ENCODE results near the gene HBG1.
"Not testable (repeated sequence)": the region's sequence is repeated elsewhere in the genome, so short reads cannot be mapped to it uniquely, and the experiment has no call there.

HBG1 gene

DNA sequence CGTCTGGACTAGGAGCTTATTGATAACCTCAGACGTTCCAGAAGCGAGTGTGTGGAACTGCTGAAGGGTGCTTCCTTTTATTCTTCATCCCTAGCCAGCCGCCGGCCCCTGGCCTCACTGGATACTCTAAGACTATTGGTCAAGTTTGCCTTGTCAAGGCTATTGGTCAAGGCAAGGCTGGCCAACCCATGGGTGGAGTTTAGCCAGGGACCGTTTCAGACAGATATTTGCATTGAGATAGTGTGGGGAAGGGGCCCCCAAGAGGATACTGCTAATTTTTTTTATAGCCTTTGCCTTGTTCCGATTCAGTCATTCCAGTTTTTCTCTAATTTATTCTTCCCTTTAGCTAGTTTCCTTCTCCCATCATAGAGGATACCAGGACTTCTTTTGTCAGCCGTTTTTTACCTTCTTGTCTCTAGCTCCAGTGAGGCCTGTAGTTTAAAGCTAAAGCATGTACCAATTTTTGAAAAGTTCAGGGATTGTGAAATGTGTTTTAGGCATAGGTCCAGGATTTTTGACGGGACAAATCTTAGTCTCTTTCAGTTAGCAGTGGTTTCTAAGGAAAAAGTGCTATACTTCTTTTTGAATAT lies at the start of gene HBG1:
Gene HBG1, minus strand, starts transcription at position 51 of the 590 bp plus-strand sequence. CDS start 53 bp downstream, outside the sequence.
- DNase-seq (ENCODE audit: low read depth) = not testable (repeated sequence)

DNA sequence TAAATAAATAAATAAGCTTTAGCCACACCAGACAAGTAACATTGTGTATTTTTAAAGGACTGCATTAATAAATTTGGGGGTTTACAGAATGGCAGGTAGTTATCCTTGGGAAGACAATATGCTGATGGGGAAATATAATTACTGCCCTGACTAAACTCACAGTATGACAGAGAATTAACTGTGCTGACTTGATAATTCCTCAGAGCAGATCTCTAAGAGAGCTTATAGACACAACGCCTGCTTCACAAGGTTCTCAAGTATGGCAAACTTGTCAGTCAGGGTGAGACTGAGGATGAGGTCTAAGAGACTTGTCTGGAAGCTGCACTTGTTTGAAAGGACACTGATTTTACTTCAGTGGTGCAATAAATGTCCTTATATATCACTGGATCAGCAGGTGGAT lies 48.8 kb upstream of the HBG1 start:
- no peak for DNase-seq (ENCODE audit: low read depth)

DNA sequence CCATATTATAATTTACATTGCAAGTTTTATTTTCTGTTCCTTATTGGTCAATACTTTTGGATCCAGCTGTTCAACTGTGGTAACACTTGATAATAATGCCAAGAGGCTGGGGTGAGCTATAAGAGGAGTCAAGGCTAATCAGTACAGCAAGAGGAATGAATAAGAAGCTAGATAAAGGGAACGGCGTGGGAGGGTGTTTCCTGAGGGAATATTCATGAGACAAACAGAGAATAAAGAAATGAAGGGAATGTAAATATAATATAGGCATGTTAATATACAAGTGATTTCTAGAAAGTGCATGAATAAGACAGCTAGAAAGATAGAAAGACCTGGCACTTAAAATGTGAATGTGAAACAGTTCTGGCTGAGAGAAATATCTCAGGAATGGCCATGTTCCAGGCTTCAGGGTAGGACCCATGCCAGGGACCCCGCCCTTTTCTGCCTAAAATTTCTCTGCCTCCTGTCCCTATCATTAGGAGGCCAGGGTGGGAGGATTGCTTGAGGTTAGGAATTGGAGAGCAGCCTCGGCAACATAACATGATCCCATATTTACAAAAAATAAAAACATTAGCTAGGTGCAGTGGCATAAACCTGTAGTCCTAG lies 48.2 kb upstream of the HBG1 start:
- DNase-seq (ENCODE audit: low read depth) = no peak

DNA sequence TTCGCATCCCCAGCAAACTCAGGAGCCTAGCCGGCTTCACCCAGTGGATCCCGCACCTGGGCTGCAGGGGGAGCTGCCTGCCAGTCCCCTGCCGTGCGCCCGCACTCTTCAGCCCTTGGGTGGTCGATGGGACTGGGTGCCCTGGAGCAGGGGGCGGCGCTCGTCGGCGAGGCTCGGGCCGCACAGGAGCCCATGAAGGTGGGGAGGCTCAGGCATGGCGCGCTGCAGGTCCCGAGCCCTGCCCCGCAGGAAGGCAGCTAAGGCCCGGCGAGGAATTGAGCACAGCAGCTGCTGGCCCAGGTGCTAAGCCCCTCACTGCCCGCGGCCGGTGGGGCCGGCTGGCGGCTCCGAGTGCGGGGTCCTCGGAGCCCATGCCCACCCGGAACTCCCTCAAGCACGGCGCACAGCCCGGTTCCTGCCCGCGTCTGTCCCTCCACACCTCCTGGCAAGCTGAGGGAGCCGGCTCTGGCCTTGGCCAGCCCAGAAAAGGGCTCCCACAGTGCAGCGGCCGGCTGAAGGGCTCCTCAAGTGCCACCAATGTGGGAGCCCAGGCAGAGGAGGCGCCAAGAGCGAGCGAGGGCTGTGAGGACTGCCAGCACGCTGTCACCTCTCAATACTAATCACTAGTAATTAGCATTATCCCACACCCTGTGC lies 44.8 kb upstream of the HBG1 start:
- DNase-seq (ENCODE audit: low read depth) = not testable (repeated sequence)

DNA sequence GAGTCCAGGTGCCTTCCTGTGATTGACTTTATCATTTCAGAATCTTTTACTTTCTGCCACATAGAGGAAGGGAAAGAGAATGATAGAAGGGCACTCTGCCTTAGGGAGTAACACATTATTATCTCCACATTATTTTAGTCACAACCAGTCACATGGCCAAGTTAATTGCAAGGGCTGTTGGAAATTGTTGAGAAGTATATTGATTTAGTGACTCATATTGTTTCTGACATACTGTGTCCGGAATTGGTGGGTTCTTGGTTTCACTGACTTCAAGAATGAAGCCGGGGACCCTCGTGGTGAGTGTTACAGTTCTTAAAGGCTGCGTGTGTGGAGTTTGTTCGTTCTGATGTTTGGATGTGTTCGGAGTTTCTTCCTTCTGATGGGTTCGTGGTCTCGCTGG lies 43.4 kb upstream of the HBG1 start:
- DNase-seq (ENCODE audit: low read depth) = no peak

DNA sequence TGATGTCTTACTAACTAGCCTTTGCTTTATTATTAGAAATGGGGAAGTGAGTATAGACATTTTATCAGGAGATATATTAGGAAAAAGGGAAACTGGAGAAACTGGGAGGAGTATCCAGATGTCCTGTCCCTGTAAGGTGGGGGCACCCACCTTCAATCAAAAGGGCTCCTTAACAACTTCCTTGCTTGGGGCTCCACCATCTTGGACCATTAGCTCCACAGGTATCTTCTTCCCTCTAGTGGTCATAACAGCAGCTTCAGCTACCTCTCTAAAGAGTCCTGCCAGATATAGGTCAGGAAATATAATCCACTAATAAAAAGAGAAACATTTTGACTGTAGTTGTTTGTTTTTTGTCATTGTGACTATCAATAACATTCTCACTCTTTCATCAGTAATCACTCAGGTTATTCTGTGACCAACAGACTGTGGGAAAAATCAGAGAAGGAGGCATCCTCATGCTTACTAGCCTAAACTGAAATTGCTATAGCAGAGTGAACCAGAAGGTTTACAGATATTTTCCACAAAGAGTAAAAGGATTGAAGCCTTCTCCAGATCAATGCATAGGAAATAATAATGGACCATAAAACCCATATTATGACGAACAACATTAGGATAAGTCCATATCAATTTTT lies 41.7 kb upstream of the HBG1 start:
- DNase-seq (ENCODE audit: low read depth) = no peak

DNA sequence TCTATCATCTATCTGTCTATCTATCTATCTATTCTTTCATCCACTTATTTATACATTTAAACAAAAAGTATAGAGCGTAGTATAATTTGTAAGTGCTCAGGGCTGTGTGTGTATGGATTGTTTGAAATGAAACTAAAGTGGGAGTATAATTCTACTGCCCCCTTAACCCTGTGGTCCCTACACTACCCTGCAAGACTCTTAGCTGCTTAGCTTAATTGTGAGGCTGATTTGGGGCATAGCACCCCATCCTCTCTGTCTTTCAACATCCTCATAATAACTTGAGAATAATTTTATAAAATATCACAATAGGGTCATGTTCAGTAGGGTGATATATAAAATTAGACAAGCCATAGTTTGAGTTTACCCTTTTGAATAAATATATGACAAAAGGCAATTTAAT lies 40.4 kb upstream of the HBG1 start:
- DNase-seq (ENCODE audit: low read depth) = no peak

DNA sequence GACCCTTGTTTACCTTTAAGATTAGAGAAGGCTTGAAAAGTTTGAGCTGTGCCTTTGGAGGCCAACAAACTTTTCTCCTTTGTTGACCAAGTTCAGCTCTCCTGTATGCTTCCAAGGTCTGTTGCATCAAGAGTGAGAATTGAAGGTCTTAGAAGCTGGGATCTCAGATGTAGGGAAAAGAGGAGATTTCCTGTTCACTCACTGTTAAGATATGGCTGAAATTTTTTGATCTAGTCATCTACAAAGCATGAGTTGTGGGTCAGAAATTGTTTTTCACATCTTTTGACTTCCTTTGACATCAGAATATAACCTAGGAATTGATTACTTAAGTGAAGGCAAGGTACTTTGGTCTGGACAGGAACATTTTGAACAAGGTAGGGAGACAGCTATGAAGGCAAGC lies 40.0 kb upstream of the HBG1 start:
- DNase-seq (ENCODE audit: low read depth) = no peak

DNA sequence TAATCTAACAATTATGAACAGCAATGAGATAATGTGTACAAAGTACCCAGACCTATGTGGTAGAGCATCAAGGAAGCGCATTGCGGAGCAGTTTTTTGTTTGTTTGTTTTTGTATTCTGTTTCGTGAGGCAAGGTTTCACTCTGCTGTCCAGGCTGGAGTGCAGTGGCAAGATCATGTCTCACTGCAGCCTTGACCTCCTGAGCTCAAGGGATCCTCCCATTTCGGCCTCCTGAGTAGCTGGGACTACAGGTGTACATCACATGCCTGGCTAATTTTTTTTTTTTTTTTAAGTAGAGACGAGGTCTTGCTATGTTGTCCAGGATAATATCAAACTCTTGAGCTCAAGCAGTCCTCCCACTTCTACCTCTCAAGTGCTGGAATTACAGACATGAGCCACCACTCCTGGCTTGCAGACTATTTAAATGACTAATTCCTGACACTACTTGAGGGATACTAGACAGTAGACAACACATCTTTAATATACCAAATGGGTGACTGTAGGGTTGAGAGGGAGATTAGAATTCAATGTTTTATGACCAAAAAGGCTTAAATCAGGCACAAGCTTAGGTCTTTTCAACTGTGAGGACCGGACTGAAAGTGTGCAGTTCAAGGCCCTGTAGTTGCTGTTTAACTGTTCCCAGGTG lies 39.4 kb upstream of the HBG1 start:
- DNase-seq (ENCODE audit: low read depth) = no peak

DNA sequence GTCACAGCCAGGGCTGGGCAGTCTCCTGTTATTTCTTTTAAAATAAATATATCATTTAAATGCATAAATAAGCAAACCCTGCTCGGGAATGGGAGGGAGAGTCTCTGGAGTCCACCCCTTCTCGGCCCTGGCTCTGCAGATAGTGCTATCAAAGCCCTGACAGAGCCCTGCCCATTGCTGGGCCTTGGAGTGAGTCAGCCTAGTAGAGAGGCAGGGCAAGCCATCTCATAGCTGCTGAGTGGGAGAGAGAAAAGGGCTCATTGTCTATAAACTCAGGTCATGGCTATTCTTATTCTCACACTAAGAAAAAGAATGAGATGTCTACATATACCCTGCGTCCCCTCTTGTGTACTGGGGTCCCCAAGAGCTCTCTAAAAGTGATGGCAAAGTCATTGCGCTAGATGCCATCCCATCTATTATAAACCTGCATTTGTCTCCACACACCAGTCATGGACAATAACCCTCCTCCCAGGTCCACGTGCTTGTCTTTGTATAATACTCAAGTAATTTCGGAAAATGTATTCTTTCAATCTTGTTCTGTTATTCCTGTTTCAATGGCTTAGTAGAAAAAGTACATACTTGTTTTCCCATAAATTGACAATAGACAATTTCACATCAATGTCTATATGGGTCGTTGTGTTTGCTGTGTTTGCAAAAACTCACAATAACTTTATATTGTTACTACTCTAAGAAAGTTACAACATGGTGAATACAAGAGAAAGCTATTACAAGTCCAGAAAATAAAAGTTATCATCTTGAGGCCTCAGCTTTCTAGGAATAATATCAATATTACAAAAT lies 38.6 kb upstream of the HBG1 start:
- DNase-seq (ENCODE audit: low read depth) = no peak

DNA sequence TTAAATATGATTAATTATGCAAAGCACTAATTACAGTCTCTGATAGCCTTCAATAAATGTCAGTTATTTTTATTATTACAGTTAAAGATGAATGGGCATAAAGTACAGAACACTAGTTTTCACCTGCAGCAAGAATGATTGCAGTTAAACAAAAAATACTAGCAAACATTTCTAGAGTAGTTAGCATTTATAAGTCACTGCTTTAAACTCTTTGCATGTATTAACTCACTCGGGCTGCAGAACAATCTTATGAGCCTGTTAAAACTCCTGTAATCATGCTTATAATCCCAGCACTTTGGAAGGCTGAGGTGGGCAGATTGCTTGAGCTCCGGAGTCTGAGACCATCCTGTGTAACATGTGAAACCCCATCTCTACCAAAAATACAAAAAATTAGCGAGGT lies 37.2 kb upstream of the HBG1 start:
- no peak for DNase-seq (ENCODE audit: low read depth)

DNA sequence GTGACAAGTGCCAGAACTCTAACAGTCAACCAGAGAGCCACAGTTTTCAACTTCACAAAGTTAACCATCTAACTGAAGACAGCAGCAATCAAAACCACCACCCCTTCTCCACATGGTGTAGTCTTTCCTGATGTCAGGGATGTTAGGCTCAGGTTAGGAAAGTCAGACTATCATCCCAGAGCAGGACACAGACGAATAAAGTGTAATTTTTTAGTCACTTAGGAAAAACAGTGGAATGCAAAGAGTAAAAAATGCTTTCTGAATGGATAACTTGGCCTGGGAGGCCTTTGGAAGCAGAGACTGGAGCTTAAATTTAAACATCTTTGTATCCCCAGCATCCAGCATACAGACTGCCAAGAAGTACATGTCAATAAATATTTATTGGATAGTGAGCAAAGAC lies 36.7 kb upstream of the HBG1 start:
- DNase-seq (ENCODE audit: low read depth) = no peak

DNA sequence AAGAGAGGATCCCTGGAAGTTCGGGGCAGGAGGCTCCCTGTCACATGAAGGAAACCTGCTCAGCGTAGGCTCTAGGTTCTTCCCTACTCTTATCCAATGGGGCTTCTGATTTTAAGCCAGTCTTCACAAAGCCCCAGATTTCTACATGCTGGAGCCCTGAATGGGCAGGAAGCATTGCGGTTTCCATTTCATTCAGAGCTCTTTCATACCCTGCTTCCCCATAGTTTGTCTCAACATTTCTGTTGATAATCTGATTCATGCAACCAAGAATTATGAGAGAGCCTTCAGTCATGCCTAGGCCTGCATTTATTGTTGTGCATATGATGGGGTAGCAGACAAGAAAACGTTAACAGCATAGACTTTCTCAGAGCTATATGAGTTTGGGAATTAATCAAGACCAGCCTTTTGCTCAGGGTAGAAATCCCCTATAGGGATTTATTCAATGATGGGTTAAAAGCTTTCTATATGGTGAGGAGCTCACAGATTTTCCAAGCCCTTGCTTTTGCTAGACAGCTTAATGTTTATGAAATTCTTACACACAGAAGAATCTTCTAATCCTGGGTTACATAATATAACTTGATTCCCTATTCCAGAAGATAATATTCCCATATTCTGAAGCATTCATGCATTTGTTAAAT lies 36.2 kb upstream of the HBG1 start:
- DNase-seq (ENCODE audit: low read depth) = no peak

DNA sequence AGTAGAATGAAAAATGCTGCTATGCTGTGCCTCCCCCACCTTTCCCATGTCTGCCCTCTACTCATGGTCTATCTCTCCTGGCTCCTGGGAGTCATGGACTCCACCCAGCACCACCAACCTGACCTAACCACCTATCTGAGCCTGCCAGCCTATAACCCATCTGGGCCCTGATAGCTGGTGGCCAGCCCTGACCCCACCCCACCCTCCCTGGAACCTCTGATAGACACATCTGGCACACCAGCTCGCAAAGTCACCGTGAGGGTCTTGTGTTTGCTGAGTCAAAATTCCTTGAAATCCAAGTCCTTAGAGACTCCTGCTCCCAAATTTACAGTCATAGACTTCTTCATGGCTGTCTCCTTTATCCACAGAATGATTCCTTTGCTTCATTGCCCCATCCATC lies 35.0 kb upstream of the HBG1 start:
- no peak for DNase-seq (ENCODE audit: low read depth)

DNA sequence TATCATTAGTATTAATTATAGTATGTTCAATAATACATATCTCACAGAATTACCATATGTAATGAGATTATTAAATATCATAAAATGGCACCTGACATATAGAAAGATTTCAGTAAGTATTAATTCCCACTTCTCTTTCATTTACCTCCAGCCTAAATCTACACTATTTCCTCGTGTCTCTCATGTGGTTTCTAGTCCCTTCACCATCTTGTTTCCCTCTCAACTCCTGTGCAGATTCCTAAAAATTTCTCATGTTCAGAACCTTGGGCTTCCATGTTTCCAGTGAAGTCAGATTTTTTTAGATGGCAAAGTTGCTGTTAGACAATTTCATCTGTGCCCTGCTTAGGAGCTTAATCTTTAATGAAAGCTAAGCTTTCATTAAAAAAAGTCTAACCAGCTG lies 34.2 kb upstream of the HBG1 start:
- no peak for DNase-seq (ENCODE audit: low read depth)

DNA sequence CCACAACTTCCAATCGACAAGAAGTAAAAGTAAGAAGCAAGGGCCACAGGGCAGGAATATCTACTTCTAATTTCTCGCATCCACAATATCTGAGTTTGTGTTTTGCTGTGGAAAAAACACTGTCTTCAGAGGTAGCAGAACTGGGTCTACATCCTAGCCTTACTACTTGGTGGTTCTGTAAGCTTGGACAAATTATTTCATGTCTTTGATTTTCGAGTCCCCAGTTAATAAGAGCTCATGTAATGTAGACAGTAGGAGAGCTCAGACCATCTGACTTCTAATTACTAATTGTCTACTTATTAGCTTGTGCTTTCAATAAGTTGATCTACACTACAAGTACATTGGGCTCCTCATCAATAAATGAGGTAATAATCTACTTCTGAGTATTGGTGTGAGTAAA lies 33.4 kb upstream of the HBG1 start:
- no peak for DNase-seq (ENCODE audit: low read depth)

DNA sequence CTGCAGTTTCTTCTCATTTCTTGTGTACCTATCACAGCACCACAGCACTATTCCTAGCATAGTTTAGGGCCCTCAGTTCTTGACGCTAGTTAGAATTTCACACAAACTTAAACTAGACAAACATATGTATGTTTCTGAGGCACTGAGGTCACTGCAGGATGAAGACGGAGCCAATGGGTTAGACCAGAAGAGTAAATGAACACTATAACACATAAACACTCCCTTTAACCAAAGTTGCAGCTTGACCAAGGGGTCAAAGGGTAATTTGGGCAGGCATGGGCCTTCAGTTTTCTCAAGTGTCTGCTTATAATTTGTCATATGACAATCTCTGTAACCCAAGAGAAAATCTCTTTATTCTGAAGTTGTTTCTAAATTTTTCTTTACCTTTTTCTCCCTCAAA lies 33.0 kb upstream of the HBG1 start:
- no peak for DNase-seq (ENCODE audit: low read depth)

DNA sequence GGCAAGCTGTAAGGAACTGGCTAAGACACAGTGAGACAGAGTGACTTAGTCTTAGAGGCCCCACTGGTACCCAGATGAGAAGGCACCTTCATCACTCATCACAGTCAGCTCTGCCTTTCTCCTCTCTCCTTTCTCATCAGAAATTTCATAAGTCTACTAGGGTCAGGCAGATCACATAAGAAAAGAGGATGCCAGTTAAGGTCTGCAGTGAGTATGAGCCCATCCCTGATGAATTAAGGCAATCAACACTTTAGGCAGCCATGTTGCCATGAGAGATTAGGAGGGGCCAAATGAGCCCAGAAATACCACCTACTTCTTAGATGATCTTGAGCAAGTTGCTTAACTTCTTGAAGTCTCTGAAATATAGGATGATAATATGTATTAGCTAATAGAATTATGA lies 31.9 kb upstream of the HBG1 start:
- no peak for DNase-seq (ENCODE audit: low read depth)

DNA sequence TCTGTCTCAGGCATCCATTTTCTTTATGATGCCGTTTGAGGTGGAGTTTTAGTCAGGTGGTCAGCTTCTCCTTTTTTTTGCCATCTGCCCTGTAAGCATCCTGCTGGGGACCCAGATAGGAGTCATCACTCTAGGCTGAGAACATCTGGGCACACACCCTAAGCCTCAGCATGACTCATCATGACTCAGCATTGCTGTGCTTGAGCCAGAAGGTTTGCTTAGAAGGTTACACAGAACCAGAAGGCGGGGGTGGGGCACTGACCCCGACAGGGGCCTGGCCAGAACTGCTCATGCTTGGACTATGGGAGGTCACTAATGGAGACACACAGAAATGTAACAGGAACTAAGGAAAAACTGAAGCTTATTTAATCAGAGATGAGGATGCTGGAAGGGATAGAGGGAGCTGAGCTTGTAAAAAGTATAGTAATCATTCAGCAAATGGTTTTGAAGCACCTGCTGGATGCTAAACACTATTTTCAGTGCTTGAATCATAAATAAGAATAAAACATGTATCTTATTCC lies 31.0 kb upstream of the HBG1 start:
- peak; percentile 6 for DNase-seq (ENCODE audit: low read depth)

DNA sequence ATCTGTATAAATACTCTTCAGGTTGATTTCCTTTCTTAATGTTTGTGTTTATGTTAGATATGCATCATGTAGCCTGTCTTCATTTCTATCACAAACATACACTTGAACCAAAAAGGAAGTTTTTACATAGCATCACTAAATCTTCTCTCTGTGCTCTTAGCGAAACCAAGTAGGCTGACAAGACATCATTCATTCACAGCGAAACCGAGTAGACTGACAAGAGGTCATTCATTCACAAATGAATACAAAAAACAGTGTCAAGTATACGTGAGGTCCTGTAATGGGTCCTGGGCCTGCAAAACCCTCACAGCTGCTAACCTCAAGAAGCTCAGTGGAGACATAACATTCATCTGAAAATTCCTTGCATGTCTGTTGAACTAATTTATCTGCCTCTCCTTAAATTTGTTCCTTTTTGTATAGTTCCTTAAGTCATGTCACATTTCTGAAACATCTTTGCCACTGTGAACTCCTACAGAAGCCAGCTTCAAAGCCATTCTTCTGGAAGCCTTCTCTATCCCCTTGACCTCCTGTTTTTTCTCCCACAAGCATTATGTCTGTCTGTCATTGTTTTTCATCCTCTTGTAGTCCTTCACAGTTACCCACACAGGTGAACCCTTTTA lies 29.9 kb upstream of the HBG1 start:
- DNase-seq (ENCODE audit: low read depth) = no peak

All from stimulated activated CD4-positive, alpha-beta T cell treated with anti-CD3 and anti-CD28 coated beads, Interleukin-2, amount 100 ng/mL, for 4 hours (primary cell).